H1 (cell line): ENCODE measurements around the gene SLC2A5. TPM values are rescaled to one million over a fixed set of nuclear protein-coding genes. Genes with fewer than 3 reads are reported as not detected.
A peak's percentile ranks its signal among the peaks of the same experiment; 100 is the strongest.

ENCODE experiments used
- BACH1 ChIP-seq: IDR thresholded peaks from 2 replicates; pipeline ENCODE4 v1.6.1; 2012; ENCODE audit warnings: low read length, improper control_type of control experiment
- BCL11A ChIP-seq, 2 experiments: IDR thresholded peaks; one replicate each; pipeline ENCODE4 v1.6.1; 2011; ENCODE audit warnings: low read depth in 2 of 2, low read length in 2 of 2, mild to moderate bottlenecking in 2 of 2
- CBX8 ChIP-seq: fragments of 300-800, 300-1000 bp; sonication (generic); IDR thresholded peaks from 2 replicates; pipeline ENCODE4 v1.7.1; 2016; ENCODE audit warnings: low read depth, low read length, borderline replicate concordance
- CREB1 ChIP-seq: IDR thresholded peaks from 2 replicates; pipeline ENCODE4 v1.6.1; 2012; ENCODE audit warnings: inconsistent platforms
- CTCF ChIP-seq, 3 experiments: IDR thresholded peaks; 1 replicate in 2 of 3; 2 replicates in 1 of 3; pipeline versions ENCODE4 v1.5.1 to v1.6.1; 2011; ENCODE audit warnings: low read length in 3 of 3, mild to moderate bottlenecking in 3 of 3, inconsistent platforms in 2 of 3, low read depth in 1 of 3, moderate library complexity in 1 of 3; ENCODE audit not compliant: insufficient read depth in 1 of 3; ENCODE audit errors: control extremely low read depth in 1 of 3
- E2F6 ChIP-seq: IDR thresholded peaks from 2 replicates; pipeline ENCODE4 v1.6.1; 2012; ENCODE audit warnings: inconsistent platforms
- EGR1 ChIP-seq: IDR thresholded peaks from 2 replicates; pipeline ENCODE4 v1.6.1; 2011; ENCODE audit warnings: low read depth, low read length, borderline replicate concordance
- EZH2 ChIP-seq: fragments of 200-600 bp; sonication (generic); IDR thresholded peaks from 2 replicates; pipeline ENCODE4 v1.7.1; 2012; ENCODE audit warnings: low read depth, mild to moderate bottlenecking, moderate library complexity, low read length, inconsistent platforms; ENCODE audit not compliant: severe bottlenecking
- GABPA ChIP-seq: IDR thresholded peaks from 2 replicates; pipeline ENCODE4 v1.6.1; 2011; ENCODE audit warnings: mild to moderate bottlenecking, low read length, moderate library complexity, borderline replicate concordance; ENCODE audit not compliant: insufficient read depth
- JUN ChIP-seq: IDR thresholded peaks from 2 replicates; pipeline ENCODE4 v1.6.1; 2011; ENCODE audit warnings: low read depth, mild to moderate bottlenecking, improper control_type of control experiment, low read length
- JUND ChIP-seq: IDR thresholded peaks from 2 replicates; pipeline ENCODE4 v1.6.1; 2011; ENCODE audit warnings: mild to moderate bottlenecking, improper control_type of control experiment, low read length
- KDM1A ChIP-seq: fragments of 200-600, 300-600 bp; sonication (generic); IDR thresholded peaks from 2 replicates; pipeline ENCODE4 v1.7.1; 2016; ENCODE audit warnings: mild to moderate bottlenecking, low read length, borderline replicate concordance
- KDM5A ChIP-seq: fragments of 200-600 bp; IDR thresholded peaks from 2 replicates; pipeline ENCODE4 v1.7.1; 2012; ENCODE audit warnings: mild to moderate bottlenecking, low read length, inconsistent platforms, mixed read lengths
- NANOG ChIP-seq: IDR thresholded peaks from 2 replicates; pipeline ENCODE4 v1.6.1; 2011; ENCODE audit warnings: low read length, low read depth, mild to moderate bottlenecking, inconsistent platforms; ENCODE audit not compliant: insufficient read depth, poor library complexity, severe bottlenecking
- NRF1 ChIP-seq: IDR thresholded peaks from 2 replicates; pipeline ENCODE4 v1.6.1; 2011; ENCODE audit warnings: mild to moderate bottlenecking, low read depth, low read length, improper control_type of control experiment
- POLR2AphosphoS5 ChIP-seq: IDR thresholded peaks from 2 replicates; pipeline ENCODE4 v1.6.1; 2011; ENCODE audit warnings: low read depth, low read length
- POU5F1 ChIP-seq: IDR thresholded peaks from 2 replicates; pipeline ENCODE4 v1.6.1; 2011; ENCODE audit warnings: low read depth, mild to moderate bottlenecking, low read length, moderate library complexity
- RXRA ChIP-seq: IDR thresholded peaks from 2 replicates; pipeline ENCODE4 v1.6.1; 2011; ENCODE audit warnings: low read depth, mild to moderate bottlenecking, low read length, moderate library complexity; ENCODE audit not compliant: insufficient read depth
- SAP30 ChIP-seq: fragments of 300-600 bp; sonication (generic); IDR thresholded peaks from 2 replicates; pipeline ENCODE4 v1.7.1; 2012; ENCODE audit warnings: low read length, moderate library complexity, mild to moderate bottlenecking, inconsistent platforms; ENCODE audit not compliant: insufficient read depth, insufficient replicate concordance
- SRF ChIP-seq: IDR thresholded peaks from 2 replicates; pipeline ENCODE4 v1.6.1; 2011; ENCODE audit warnings: mild to moderate bottlenecking, low read depth, low read length, moderate library complexity
- TAF7 ChIP-seq: optimal IDR thresholded peaks from 2 replicates; pipeline ENCODE3; 2011; ENCODE audit warnings: low read depth, mild to moderate bottlenecking, inconsistent platforms, low read length, moderate library complexity, borderline replicate concordance
- YY1 ChIP-seq: IDR thresholded peaks from 2 replicates; pipeline ENCODE4 v1.6.1; 2011; ENCODE audit warnings: low read depth, mild to moderate bottlenecking, low read length
- polyA plus RNA-seq, 7 experiments: library from polyadenylated mRNA; depleted of rRNA in 3 of 7; stranded (reverse) in 5 of 7; unstranded in 2 of 7; fragments of >200 nt in 5 of 7; fragments of 200-250 nt in 2 of 7; gene quantifications; 1 replicate in 5 of 7; 2 replicates in 1 of 7; 4 replicates in 1 of 7; pipeline versions ENCODE4 v1.2.1 to v1.2.3, GENCODE V29; 2011 to 2013; ENCODE audit warnings: missing spikeins in 2 of 7, mixed read lengths in 2 of 7
- total RNA-seq: library from RNA; stranded (reverse); fragmentation: NEBNext Ultra II Directional; extraction: Animal tissue kit (Norgen Biotek cat#: 25700); gene quantifications from 2 replicates; pipeline ENCODE4 v1.2.1, GENCODE V29; 2021

The SLC2A5 gene
- total and polyA plus RNA-seq, 2 of the 8 experiments (the other 6 are each of a cell fraction or from before 2014, with no cell fraction given) = 0.12 TPM; not detected in 1

- TF ChIP-seq GABPA (no peak), NANOG (no peak), KDM5A (no peak), BCL11A (IDR thresholded peaks at IDR 0.05; ENCODE audit: low read depth in 2 of 2, low read length in 2 of 2) (no peak), YY1 (no peak), RXRA (no peak), EGR1 (no peak), POLR2AphosphoS5 (no peak), POU5F1 (no peak), E2F6 (no peak), TAF7 (no peak), JUND (peak; percentile 40; the same call in 1 of the 2 replicates), CBX8 (no peak), KDM1A (no peak), SRF (no peak), CTCF (IDR thresholded peaks at IDR 0.05; ENCODE audit: control extremely low read depth in 1 of 3, insufficient read depth in 1 of 3, low read depth in 1 of 3, low read length in 3 of 3) (peak; percentile 88 to 94 (median 93)), CREB1 (peak; percentile 63), JUN (no peak), SAP30 (no peak), NRF1 (no peak), EZH2 (no peak), BACH1 (no peak)
These were observed 64.6 kb downstream of the SLC2A5 start (continued) for GRCh38 chr1:9004700-9005394.
